Activated CD4-positive, alpha-beta T cell treated with anti-CD3 and anti-CD28 coated beads, Interleukin-2, amount 10 ng/mL, durations not matched to agents 7 days and 5 days (primary cell): ENCODE results near the gene ZSWIM5. TPM values are rescaled to one million over a fixed set of nuclear protein-coding genes. Genes with fewer than 3 reads are reported as not detected.

Experiments
- CTCF ChIA-PET: fragments of 350-600 bp; sonication (Branson Sonifier 250); formaldehyde crosslinking; loops from one replicate; lab custom pipeline; 2021; ENCODE audit warnings: antibody characterized with exemption; lab: Charles Lee
- POLR2A ChIA-PET: fragments of 350-600 bp; sonication (Branson Sonifier 250); formaldehyde crosslinking; loops from one replicate; lab custom pipeline; 2021; ENCODE audit warnings: antibody characterized with exemption; lab: Charles Lee
- DNase-seq: peaks from one replicate; pipeline ENCODE4 v3.0.0-alpha.2; 2020
- H3K27ac Mint-ChIP-seq: one replicate; pipeline ENCODE4 v1.8.0; 2021; ENCODE audit warnings: mild to moderate bottlenecking, moderate library complexity, mixed read lengths
- H3K27me3 Mint-ChIP-seq: one replicate; pipeline ENCODE4 v1.8.0; 2021; ENCODE audit warnings: mixed read lengths
- H3K36me3 Mint-ChIP-seq: one replicate; pipeline ENCODE4 v1.8.0; 2021; ENCODE audit warnings: low read depth, mixed read lengths
- H3K4me1 Mint-ChIP-seq: one replicate; pipeline ENCODE4 v1.8.0; 2021; ENCODE audit warnings: mixed read lengths
- H3K4me3 Mint-ChIP-seq: one replicate; pipeline ENCODE4 v1.8.0; 2021; ENCODE audit warnings: mild to moderate bottlenecking, moderate library complexity, mixed read lengths
- H3K9me3 Mint-ChIP-seq: one replicate; pipeline ENCODE4 v1.8.0; 2021; ENCODE audit warnings: mixed read lengths
- total RNA-seq, 2 experiments: library from RNA; stranded (reverse); gene quantifications; one replicate each; pipeline ENCODE4 v1.2.3, GENCODE V29; 2021

ZSWIM5 gene
- total RNA-seq, 2 experiments from 2014 or later: 0.46 to 0.62 TPM

DNA sequence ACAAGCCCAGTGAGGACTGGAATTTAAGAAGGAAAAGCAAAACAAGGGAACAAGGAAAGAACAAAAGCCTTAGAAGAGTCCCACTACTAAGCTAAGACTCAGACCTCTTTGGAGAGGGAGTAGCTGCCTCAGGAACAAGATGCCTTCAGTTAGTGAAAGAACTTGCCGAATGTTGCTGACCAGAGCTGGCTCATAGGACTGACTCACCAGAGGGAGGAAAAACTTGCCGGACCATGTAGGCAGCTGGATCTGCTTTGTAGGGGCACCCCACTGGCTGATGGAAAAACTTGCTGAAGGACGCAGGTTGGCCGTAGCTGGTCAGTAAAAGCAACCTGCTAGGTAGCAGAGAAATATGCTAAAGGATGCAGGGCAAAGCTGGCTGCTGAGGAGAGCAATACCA is 15.3 kb upstream of the ZSWIM5 start:
- Mint-ChIP-seq H3K27ac (no peak overlapping the region), H3K36me3 (no peaks in the 10 kb centered on the region), H3K4me3 (no peak overlapping the region), H3K27me3 (no peaks in the 10 kb centered on the region), H3K4me1 (no peaks in the 10 kb centered on the region), H3K9me3 (no peaks in the 10 kb centered on the region)
- CTCF ChIA-PET: interaction anchor here (0.9 kb wide), 1 partner anchor 10 kb away, joined by 3 read pairs; no protein-coding TSS in a partner anchor
- no peak for DNase-seq
- POLR2A ChIA-PET: interaction anchor here (0.6 kb wide), 1 partner anchor 100 kb away, joined by 3 read pairs; no protein-coding TSS in a partner anchor

DNA sequence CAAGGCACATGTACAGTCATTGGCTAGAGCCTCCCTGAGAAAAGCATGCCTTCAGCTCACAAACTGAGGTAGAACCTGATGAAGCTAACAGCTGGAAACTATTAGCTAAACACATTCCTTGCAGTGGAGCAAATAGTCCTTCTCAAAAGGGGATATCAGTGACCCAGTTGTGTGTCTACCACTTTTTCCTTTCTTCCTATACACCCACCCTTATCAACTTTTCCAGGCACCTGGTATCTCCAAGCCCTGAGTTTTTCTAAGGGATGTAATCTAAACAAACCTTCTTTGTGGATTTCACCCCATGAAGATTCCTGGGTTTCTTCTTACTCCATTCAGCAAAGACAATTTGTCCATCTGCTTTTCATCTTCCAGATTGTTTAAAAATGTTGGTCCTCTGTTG is 10.5 kb upstream of the ZSWIM5 start:
- H3K4me3 Mint-ChIP-seq: no peak overlapping the region
- no peaks in the 10 kb centered on the region for H3K9me3 Mint-ChIP-seq
- no peaks in the 10 kb centered on the region for H3K36me3 Mint-ChIP-seq
- ChIA-PET CTCF (interaction anchor here (0.6 kb wide), 1 partner anchor 229 kb away, joined by 3 read pairs; no protein-coding TSS in a partner anchor), POLR2A (no interaction called here)
- no peak for DNase-seq
- H3K4me1 Mint-ChIP-seq: no peaks in the 10 kb centered on the region
- no peaks in the 10 kb centered on the region for H3K27me3 Mint-ChIP-seq
- H3K27ac Mint-ChIP-seq: no peak overlapping the region

DNA sequence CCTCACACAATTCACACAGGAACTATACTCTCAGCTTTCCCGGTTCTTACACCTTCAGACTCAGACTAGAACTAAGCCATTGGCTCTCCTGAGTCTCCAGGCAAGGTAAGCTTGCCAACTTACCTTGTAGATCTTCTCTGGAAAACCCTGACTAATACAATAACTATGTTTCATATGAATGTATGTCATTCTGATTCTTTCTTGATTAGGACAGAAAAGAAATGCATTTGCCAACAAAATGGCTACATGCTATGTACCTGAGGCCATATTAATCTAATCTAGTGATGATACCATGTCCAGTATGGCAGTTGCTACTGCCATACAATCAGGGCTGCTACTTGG is 9.8 kb upstream of the ZSWIM5 start:
- no peak for DNase-seq
- H3K27ac Mint-ChIP-seq: no peak overlapping the region
- no peaks in the 10 kb centered on the region for H3K9me3 Mint-ChIP-seq
- ChIA-PET CTCF (no interaction called here), POLR2A (interaction anchor here (0.6 kb wide), 1 partner anchor 249 kb away, joined by 3 read pairs; no protein-coding TSS in a partner anchor)
- no peak overlapping the region for H3K4me3 Mint-ChIP-seq
- H3K27me3 Mint-ChIP-seq: peaks cover 2% of the 10 kb centered on the region
- no peaks in the 10 kb centered on the region for H3K36me3 Mint-ChIP-seq
- no peaks in the 10 kb centered on the region for H3K4me1 Mint-ChIP-seq

DNA sequence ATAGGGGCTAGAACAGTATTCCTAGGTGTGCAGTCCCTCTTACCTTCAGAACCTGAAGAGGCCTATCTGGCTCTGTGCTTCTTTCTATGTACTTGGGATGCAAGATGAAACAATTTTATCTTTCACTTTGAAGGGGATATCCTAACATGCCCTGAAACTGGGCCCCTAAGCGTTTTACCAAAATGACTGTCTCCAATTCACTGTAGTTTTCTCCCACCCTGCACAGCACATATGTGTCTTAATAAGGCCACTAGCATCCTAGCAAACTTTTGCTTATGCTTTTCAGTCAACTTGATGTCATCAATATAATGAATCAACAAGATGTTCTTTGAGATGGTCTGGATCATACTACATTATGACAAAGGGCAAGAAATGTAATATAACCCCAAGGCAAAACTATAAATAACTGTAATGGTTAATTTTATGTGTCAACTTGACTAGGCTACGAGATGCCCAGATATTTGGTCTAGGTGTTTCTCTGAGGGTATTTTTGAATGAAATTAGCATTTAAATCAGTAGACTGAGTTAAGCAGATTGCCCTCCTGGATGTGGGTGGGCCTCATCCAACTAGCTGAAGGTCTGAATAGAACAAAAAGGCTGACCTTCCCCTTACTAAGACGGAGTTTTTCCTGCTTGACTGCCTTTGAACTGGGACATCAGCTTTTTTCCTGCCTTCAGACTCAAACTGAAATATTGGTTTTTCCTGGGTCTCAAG is 9.2 kb upstream of the ZSWIM5 start:
- CTCF ChIA-PET: interaction anchor here (0.6 kb wide), 1 partner anchor 55 kb away, joined by 3 read pairs; no protein-coding TSS in a partner anchor
- no peak for DNase-seq
- H3K9me3 Mint-ChIP-seq: no peaks in the 10 kb centered on the region
- no peak overlapping the region for H3K27ac Mint-ChIP-seq
- peaks cover 4% of the 10 kb centered on the region for H3K27me3 Mint-ChIP-seq
- POLR2A ChIA-PET: interaction anchor here (0.6 kb wide), 1 partner anchor 249 kb away, joined by 3 read pairs; no protein-coding TSS in a partner anchor
- no peaks in the 10 kb centered on the region for H3K36me3 Mint-ChIP-seq
- no peak overlapping the region for H3K4me3 Mint-ChIP-seq
- H3K4me1 Mint-ChIP-seq: no peaks in the 10 kb centered on the region

DNA sequence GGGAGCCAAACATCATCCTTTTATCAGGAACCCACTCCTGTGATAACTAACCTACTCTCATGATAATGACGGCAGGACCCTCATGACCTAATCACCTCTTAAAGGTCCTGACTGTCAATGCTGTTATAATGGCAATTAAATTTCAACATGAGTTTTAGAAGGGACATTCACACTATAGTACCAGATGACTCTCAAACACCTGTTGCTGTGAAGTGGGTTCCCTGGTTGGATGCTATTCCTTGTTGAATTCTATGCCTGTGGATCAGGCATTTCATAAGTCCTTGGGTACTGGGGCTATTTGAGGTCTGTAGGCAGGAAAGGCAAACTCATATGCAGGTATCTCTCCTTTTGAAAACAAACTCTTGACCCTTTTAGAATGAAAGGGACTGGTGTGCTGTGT is 7.5 kb upstream of the ZSWIM5 start:
- H3K9me3 Mint-ChIP-seq: no peaks in the 10 kb centered on the region
- no peaks in the 10 kb centered on the region for H3K4me1 Mint-ChIP-seq
- no peak overlapping the region for H3K4me3 Mint-ChIP-seq
- no peaks in the 10 kb centered on the region for H3K36me3 Mint-ChIP-seq
- H3K27ac Mint-ChIP-seq: no peak overlapping the region
- DNase-seq: no peak
- CTCF ChIA-PET: no interaction called here
- POLR2A ChIA-PET: no interaction called here
- peaks cover 11% of the 10 kb centered on the region for H3K27me3 Mint-ChIP-seq

DNA sequence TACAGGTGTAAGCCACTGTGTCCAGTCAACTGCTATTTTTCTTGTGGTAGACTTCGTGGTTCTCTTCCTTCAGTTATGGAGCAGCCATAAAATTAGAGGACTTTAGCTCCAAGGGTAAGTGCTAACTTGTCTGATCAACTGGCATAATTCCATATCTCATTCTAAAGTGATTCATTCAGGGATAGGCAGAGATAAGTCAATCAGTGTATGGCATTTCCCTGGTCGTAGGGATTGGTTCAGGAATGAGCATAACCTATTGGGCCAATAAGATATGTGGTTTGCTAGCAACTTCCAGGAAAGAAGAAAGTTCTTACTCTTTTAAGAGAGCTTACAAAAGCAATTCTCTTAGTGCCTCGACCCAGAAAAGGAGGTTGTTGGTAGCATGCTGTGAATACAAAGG is 4.7 kb upstream of the ZSWIM5 start:
- ChIA-PET POLR2A (no interaction called here), CTCF (interaction anchor here (0.9 kb wide), 1 partner anchor 23 kb away, joined by 3 read pairs; no protein-coding TSS in a partner anchor)
- H3K4me3 Mint-ChIP-seq: no peak overlapping the region
- no peak overlapping the region for H3K27ac Mint-ChIP-seq
- H3K9me3 Mint-ChIP-seq: no peaks in the 10 kb centered on the region
- DNase-seq: no peak
- peaks cover 9% of the 10 kb centered on the region for H3K4me1 Mint-ChIP-seq
- H3K27me3 Mint-ChIP-seq: peaks cover 25% of the 10 kb centered on the region
- H3K36me3 Mint-ChIP-seq: no peaks in the 10 kb centered on the region

DNA sequence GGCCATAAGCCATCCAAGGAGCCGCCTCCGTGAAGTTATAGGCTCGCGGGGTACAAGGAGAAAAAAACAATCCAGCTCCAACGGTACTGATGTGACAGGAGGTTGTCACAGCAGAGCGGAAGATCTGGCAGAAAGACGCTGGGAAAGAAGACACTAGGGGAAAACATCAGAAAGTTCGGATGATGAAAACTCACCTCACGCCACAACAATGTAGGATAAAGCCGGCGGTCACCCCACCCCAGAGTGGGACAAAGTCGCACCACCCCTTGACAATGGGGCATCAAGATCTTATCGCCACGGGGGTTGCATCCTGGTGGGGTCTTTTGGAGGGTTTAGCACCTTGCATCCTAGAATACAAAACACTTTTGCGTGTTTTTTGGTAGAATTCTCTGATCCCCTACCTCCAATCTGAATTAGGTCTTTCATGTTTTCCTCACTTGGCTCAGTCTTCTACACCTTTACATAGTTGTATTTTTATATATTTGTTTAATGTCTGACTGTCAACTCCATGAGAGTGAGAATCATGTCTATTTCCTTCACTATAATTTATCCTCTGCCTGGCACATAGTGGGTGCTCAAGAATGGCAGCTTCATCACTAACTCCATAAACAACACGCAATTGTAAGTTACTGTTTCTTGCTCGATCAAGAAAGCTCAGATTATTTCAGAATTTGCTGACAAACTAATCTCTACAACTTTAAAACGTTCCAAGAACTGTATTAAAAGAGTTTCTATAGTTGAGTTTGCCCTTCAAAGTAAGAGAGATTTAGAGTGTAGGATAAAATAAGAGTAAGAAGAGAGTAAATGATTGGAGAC is 611 bp upstream of the ZSWIM5 start:
- Mint-ChIP-seq H3K27me3 (peaks cover 47% of the 10 kb centered on the region), H3K36me3 (no peaks in the 10 kb centered on the region), H3K27ac (peak overlapping the region; percentile 65), H3K9me3 (no peaks in the 10 kb centered on the region), H3K4me3 (peak overlapping the region; percentile 87), H3K4me1 (peaks cover 14% of the 10 kb centered on the region)
- DNase-seq: no peak
- ChIA-PET CTCF (no interaction called here), POLR2A (no interaction called here)

DNA sequence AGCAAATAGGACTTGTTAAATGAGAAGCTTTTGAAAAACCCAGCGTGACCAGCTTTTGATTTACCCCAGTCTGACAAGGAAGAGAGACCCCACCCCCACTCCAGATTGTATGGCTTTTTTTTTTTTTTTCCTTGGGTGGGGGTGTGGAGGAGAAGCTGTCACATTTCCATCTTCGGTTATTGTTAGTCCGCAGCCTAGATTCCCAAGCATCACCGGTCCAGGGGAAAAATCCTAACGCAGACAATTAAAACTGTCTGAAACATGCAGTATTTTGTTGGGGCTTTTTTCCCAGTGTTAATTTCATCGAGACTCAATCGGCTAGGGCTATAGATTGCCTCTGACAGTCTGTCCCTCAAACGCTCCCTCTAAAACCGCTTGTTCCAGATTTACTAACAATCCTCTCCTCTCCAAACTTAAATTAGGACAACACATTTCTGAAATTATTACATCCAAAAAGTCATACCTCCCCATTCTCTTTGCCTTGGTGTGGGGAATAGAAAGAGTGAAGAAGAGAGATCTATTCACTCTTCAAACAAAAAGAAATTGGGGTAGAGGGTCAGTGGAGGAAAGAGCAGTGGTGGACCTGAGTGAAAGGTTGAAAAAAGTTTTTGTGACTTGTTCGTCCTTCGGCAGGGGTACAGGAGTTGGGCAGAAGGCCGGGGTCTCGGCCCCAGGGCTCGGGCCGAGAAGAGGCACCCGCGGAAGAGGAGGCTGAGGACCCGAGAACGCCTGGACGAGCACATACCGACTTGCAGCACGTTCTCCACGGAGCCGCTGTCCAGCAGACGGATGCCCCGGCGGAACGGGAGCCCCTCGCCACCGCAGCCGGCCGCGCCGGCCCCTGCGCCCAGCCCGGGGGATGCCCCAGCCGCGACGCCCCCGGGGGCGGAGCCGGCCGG is 1.1 kb downstream of the ZSWIM5 start:
- peak overlapping the region; percentile 69 for H3K4me3 Mint-ChIP-seq
- H3K9me3 Mint-ChIP-seq: no peaks in the 10 kb centered on the region
- peaks cover 51% of the 10 kb centered on the region for H3K27me3 Mint-ChIP-seq
- peak; percentile 6 for DNase-seq
- H3K36me3 Mint-ChIP-seq: no peaks in the 10 kb centered on the region
- ChIA-PET CTCF (no interaction called here), POLR2A (interaction anchor here (0.6 kb wide), 1 partner anchor 162 kb away, joined by 4 read pairs; no protein-coding TSS in a partner anchor)
- H3K4me1 Mint-ChIP-seq: peaks cover 14% of the 10 kb centered on the region
- H3K27ac Mint-ChIP-seq: no peak overlapping the region

DNA sequence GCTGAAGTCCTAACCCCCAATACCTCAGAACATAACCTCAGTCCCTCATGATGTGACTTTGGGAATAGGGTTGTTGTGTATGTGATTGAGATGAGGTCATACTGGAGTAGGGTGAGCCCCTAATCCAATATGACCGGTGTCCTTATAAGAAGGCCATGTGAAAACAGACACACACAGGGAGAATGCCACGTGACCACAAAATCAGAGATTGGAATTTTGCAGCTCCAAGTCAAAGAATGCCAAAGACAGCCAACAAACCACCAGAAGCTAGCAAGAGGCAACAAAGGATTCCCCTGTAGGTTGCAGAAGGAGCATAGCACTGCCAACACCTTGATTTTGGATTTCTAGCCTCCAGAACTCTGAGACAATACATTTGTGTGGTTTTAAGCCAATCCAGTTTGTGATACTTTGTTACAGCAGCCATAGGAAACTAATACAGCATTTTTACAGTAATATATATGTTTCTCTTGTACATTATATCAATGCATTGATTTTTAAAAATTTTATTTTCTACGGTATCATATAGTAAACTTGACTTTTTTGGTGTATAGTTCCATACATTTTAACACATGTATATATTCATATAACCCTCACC is 5.4 kb downstream of the ZSWIM5 start:
- peaks cover 43% of the 10 kb centered on the region for H3K27me3 Mint-ChIP-seq
- peaks cover 5% of the 10 kb centered on the region for H3K4me1 Mint-ChIP-seq
- no peak overlapping the region for H3K4me3 Mint-ChIP-seq
- ChIA-PET CTCF (interaction anchor here (0.7 kb wide), 1 partner anchor 29 kb away, joined by 3 read pairs; no protein-coding TSS in a partner anchor), POLR2A (no interaction called here)
- no peak for DNase-seq
- H3K36me3 Mint-ChIP-seq: no peaks in the 10 kb centered on the region
- H3K9me3 Mint-ChIP-seq: peaks cover 2% of the 10 kb centered on the region
- no peak overlapping the region for H3K27ac Mint-ChIP-seq

DNA sequence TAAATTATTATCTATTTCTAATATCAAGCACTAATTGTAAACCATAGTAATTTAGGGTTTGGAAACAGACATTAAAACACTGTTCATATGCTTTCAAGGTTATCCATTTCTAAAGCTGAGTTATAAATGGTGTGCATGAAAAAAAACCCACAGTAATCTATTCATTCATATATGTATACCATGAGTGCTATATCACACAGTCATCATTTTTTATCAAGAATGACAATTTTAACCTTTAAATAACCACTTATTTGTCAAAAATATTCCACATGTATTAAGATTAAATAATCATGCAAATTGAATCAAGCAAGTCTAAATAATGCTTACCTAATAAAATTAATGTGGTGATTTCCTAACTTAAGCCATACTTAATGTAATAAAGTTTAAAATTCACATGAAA is 6.0 kb downstream of the ZSWIM5 start:
- H3K27me3 Mint-ChIP-seq: peaks cover 42% of the 10 kb centered on the region
- H3K36me3 Mint-ChIP-seq: no peaks in the 10 kb centered on the region
- no peak overlapping the region for H3K27ac Mint-ChIP-seq
- POLR2A ChIA-PET: no interaction called here
- H3K4me3 Mint-ChIP-seq: no peak overlapping the region
- H3K9me3 Mint-ChIP-seq: peaks cover 2% of the 10 kb centered on the region
- CTCF ChIA-PET: no interaction called here
- DNase-seq: no peak
- peaks cover 5% of the 10 kb centered on the region for H3K4me1 Mint-ChIP-seq

DNA sequence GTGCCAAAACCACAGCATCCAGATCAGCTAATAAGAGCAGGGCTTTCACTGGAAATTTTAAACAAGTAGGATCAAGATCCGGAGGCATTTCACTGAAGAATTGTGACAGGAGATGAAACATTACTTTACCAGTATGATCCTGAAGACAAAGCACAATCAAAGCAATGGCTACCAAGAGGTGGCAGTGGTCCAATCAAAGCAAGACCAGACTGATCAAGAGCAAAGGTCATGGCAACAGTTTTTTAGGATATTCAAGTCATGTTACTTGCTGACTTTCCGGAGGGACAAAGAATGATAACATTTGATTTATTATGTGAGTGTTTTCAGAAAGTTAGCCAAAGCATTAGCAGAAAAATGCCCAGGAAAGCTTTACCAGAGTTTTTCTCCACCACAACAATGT is 8.2 kb downstream of the ZSWIM5 start:
- CTCF ChIA-PET: no interaction called here

DNA sequence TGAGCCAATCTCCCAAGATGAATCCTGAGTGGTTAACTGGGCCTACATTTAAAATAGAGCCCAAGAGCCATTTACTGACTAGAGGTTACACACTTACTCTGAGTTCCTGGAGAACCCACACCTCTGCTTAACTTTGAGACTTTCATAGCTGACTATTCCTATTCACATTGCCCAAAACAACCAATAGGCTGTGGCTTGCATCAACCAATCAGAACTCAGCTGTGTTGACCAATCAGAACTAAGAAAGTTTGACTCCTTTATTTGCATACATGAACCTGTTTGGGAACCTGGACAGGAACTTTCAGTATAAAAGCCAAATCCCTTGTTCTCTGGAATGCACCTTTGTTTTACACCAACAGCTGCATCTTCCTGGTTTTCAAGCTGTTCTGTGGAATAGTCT is 9.5 kb downstream of the ZSWIM5 start:
- no peak overlapping the region for H3K4me3 Mint-ChIP-seq
- POLR2A ChIA-PET: no interaction called here
- H3K27ac Mint-ChIP-seq: no peak overlapping the region
- CTCF ChIA-PET: no interaction called here
- H3K27me3 Mint-ChIP-seq: peaks cover 23% of the 10 kb centered on the region
- DNase-seq: no peak
- peaks cover 2% of the 10 kb centered on the region for H3K9me3 Mint-ChIP-seq
- no peaks in the 10 kb centered on the region for H3K4me1 Mint-ChIP-seq
- H3K36me3 Mint-ChIP-seq: no peaks in the 10 kb centered on the region

More for the DNA sequence above, 8.2 kb downstream of the ZSWIM5 start:
- H3K27me3 Mint-ChIP-seq: peaks cover 27% of the 10 kb centered on the region
- H3K9me3 Mint-ChIP-seq: peaks cover 2% of the 10 kb centered on the region
- H3K36me3 Mint-ChIP-seq: no peaks in the 10 kb centered on the region
- no peaks in the 10 kb centered on the region for H3K4me1 Mint-ChIP-seq
- POLR2A ChIA-PET: no interaction called here
- H3K4me3 Mint-ChIP-seq: no peak overlapping the region
- H3K27ac Mint-ChIP-seq: no peak overlapping the region
- DNase-seq: no peak
